CD4-positive, alpha-beta T cell (primary cell): ENCODE measurements around the gene OR5A2. TPM values are rescaled to one million over a fixed set of nuclear protein-coding genes. Genes with fewer than 3 reads are reported as not detected.
A peak's percentile ranks its signal among the peaks of the same experiment; 100 is the strongest.

Experiments
- ATAC-seq: fragments of 200-7000 bp; cut with Tn5 transposase; one replicate; pipeline ENCODE4 v1.10.0; 2022; ENCODE audit warnings: mild to moderate bottlenecking; ENCODE audit not compliant: poor library complexity
- CTCF ChIA-PET: fragments of 350-600 bp; sonication (Branson Sonifier 250); formaldehyde crosslinking; loops from one replicate; lab custom pipeline; 2021; ENCODE audit warnings: antibody characterized with exemption, inconsistent platforms; lab: Charles Lee
- POLR2A ChIA-PET: fragments of 350-600 bp; sonication (Branson Sonifier 250); formaldehyde crosslinking; loops from one replicate; lab custom pipeline; 2021; ENCODE audit warnings: antibody characterized with exemption, inconsistent platforms; lab: Charles Lee
- DNase-seq, 14 experiments: peaks; one replicate each; pipeline ENCODE4 v3.0.0-alpha.2; 2013 to 2020; ENCODE audit warnings: mixed read lengths in 2 of 14
- H3K27ac ChIP-seq, 2 donors: one replicate each; pipeline versions ENCODE4 v1.5.1 to v1.7.0; 2013; ENCODE audit warnings: low read length in 2 of 2, low read depth in 1 of 2, mild to moderate bottlenecking in 1 of 2
- H3K27me3 ChIP-seq, 2 experiments: 1 replicate in 1 of 2; 2 replicates in 1 of 2; pipeline versions ENCODE4 v1.6.1 to v1.7.0; 2013; ENCODE audit warnings: low read length in 2 of 2, control low read depth in 1 of 2, mild to moderate bottlenecking in 1 of 2, moderate library complexity in 1 of 2; ENCODE audit not compliant: insufficient read depth in 2 of 2, control insufficient read depth in 1 of 2
- H3K36me3 ChIP-seq: one replicate; pipeline ENCODE4 v1.6.1; 2013; ENCODE audit warnings: low read length, control low read depth; ENCODE audit not compliant: insufficient read depth
- H3K4me1 ChIP-seq: one replicate; pipeline ENCODE4 v1.6.1; 2013; ENCODE audit warnings: low read length, control low read depth; ENCODE audit not compliant: insufficient read depth
- H3K4me3 ChIP-seq: one replicate; pipeline ENCODE4 v1.5.1; 2013; ENCODE audit warnings: mild to moderate bottlenecking, low read length, moderate library complexity
- H3K9me3 ChIP-seq, 2 experiments: 1 replicate in 1 of 2; 2 replicates in 1 of 2; pipeline versions ENCODE4 v1.6.1 to v1.7.0; 2013; ENCODE audit warnings: low read length in 2 of 2, mild to moderate bottlenecking in 2 of 2, control low read depth in 1 of 2, moderate library complexity in 1 of 2; ENCODE audit not compliant: control insufficient read depth in 1 of 2, insufficient read depth in 1 of 2
- H3K27ac Mint-ChIP-seq: one replicate; pipeline ENCODE4 v1.8.0; 2020; ENCODE audit warnings: mixed read lengths
- H3K27me3 Mint-ChIP-seq: one replicate; pipeline ENCODE4 v1.8.0; 2021; ENCODE audit warnings: mixed read lengths
- H3K36me3 Mint-ChIP-seq: one replicate; pipeline ENCODE4 v1.8.0; 2021; ENCODE audit warnings: low read depth, mixed read lengths
- H3K4me1 Mint-ChIP-seq: one replicate; pipeline ENCODE4 v1.8.0; 2021; ENCODE audit warnings: low read depth, mixed read lengths
- H3K4me3 Mint-ChIP-seq: one replicate; pipeline ENCODE4 v1.8.0; 2020; ENCODE audit warnings: mild to moderate bottlenecking, mixed read lengths
- H3K9me3 Mint-ChIP-seq: one replicate; pipeline ENCODE4 v1.8.0; 2020; ENCODE audit warnings: mixed read lengths
- intact Hi-C, 2 experiments: fragments of 100-400 bp; cut with DNase I in 1 of 2; cut with micrococcal nuclease in 1 of 2; formaldehyde crosslinking; loops; one replicate each; pipeline versions ENCODE4 v1.15.1 to v1.9.0; 2023 to 2025; cut with DNase I, micrococcal nuclease
- total RNA-seq, 174 experiments: library from RNA in 2 of 174; stranded (reverse) in 2 of 174; gene quantifications; one replicate each; pipeline ENCODE4 v1.2.3 and lab custom pipeline; 2021 to 2026
- TF ChIP-seq, protein P1 (sequence below): fragments of 200-600 bp; IDR thresholded peaks from one replicate; pipeline ENCODE4 v1.8.0; 2022; ENCODE audit warnings: antibody characterized with exemption, mild to moderate bottlenecking

Gene OR5A2
- total RNA-seq, 2 experiments from 2014 or later: not detected

- Histone ChIP-seq H3K4me1 (no peaks in the 10 kb centered on the region), H3K4me3 (no peak overlapping the region), H3K9me3 (no peaks in the 10 kb centered on the region), H3K27me3 (peaks cover 5 to 18% of the 10 kb centered on the region in 2 experiments), H3K27ac (no peak overlapping the region), H3K36me3 (no peaks in the 10 kb centered on the region)
- Mint-ChIP-seq H3K4me1 (peaks cover 10% of the 10 kb centered on the region), H3K9me3 (no peaks in the 10 kb centered on the region), H3K36me3 (no peaks in the 10 kb centered on the region), H3K4me3 (no peak overlapping the region), H3K27me3 (peaks cover 32% of the 10 kb centered on the region), H3K27ac (no peak overlapping the region)
- TF ChIP-seq, protein P1, sequence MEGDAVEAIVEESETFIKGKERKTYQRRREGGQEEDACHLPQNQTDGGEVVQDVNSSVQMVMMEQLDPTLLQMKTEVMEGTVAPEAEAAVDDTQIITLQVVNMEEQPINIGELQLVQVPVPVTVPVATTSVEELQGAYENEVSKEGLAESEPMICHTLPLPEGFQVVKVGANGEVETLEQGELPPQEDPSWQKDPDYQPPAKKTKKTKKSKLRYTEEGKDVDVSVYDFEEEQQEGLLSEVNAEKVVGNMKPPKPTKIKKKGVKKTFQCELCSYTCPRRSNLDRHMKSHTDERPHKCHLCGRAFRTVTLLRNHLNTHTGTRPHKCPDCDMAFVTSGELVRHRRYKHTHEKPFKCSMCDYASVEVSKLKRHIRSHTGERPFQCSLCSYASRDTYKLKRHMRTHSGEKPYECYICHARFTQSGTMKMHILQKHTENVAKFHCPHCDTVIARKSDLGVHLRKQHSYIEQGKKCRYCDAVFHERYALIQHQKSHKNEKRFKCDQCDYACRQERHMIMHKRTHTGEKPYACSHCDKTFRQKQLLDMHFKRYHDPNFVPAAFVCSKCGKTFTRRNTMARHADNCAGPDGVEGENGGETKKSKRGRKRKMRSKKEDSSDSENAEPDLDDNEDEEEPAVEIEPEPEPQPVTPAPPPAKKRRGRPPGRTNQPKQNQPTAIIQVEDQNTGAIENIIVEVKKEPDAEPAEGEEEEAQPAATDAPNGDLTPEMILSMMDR: no peak
- ChIA-PET POLR2A (no interaction called here), CTCF (no interaction called here)
- ATAC-seq (no peak), DNase-seq (no peak)
- intact Hi-C loops: no loop called here
Measured at GRCh38 chr11:59416613-59417012, 9.6 kb downstream of the OR5A2 start.

- DNase-seq (peak in 1 of 14 experiments; percentile 15), ATAC-seq (no peak)
- Histone ChIP-seq H3K9me3 (no peaks in the 10 kb centered on the region), H3K27me3 (peaks cover 5 to 18% of the 10 kb centered on the region in 2 experiments), H3K4me1 (no peaks in the 10 kb centered on the region), H3K36me3 (no peaks in the 10 kb centered on the region), H3K27ac (no peak overlapping the region), H3K4me3 (no peak overlapping the region)
- Mint-ChIP-seq H3K4me1 (peaks cover 10% of the 10 kb centered on the region), H3K27me3 (peaks cover 32% of the 10 kb centered on the region), H3K36me3 (no peaks in the 10 kb centered on the region), H3K9me3 (peaks cover 3% of the 10 kb centered on the region), H3K4me3 (no peak overlapping the region), H3K27ac (no peak overlapping the region)
- intact Hi-C loops: no loop called here
- TF ChIP-seq, protein P1: no peak
- ChIA-PET CTCF (no interaction called here), POLR2A (no interaction called here)
Measured at GRCh38 chr11:59415111-59415510, 11.1 kb downstream of the OR5A2 start.

- peaks cover 5 to 18% of the 10 kb centered on the region in 2 experiments for H3K27me3 ChIP-seq
- no peaks in the 10 kb centered on the region for H3K4me1 ChIP-seq
- CTCF ChIA-PET: no interaction called here
- H3K36me3 Mint-ChIP-seq: no peaks in the 10 kb centered on the region
- peaks cover 10% of the 10 kb centered on the region for H3K4me1 Mint-ChIP-seq
- H3K36me3 ChIP-seq: no peaks in the 10 kb centered on the region
- no peak overlapping the region for H3K27ac Mint-ChIP-seq
- no peak for ATAC-seq
- TF ChIP-seq, protein P1: no peak
- peaks cover 3% of the 10 kb centered on the region for H3K9me3 Mint-ChIP-seq
- H3K9me3 ChIP-seq: peaks cover 0 to 12% of the 10 kb centered on the region in 2 experiments
- no peak overlapping the region for H3K4me3 Mint-ChIP-seq
- no peak overlapping the region for H3K4me3 ChIP-seq
- H3K27me3 Mint-ChIP-seq: peaks cover 32% of the 10 kb centered on the region
- no peak overlapping the region for H3K27ac ChIP-seq
- intact Hi-C loops: no loop called here
- POLR2A ChIA-PET: no interaction called here
- no peak for DNase-seq
Measured at GRCh38 chr11:59413646-59414045, 12.6 kb downstream of the OR5A2 start.
